GM19328 (cell line): Measurements from ENCODE around the gene PLPP7.
"Not testable (repeated sequence)": the region's sequence is repeated elsewhere in the genome, so short reads cannot be mapped to it uniquely, and the experiment has no call there.

ENCODE experiments used
- ATAC-seq: cut with Tn5 transposase; IDR thresholded peaks from one replicate; pipeline ENCODE4 v1.9.1; 2021; ENCODE audit warnings: mild to moderate bottlenecking, moderate library complexity; ENCODE audit not compliant: unreplicated experiment

Gene PLPP7

DNA sequence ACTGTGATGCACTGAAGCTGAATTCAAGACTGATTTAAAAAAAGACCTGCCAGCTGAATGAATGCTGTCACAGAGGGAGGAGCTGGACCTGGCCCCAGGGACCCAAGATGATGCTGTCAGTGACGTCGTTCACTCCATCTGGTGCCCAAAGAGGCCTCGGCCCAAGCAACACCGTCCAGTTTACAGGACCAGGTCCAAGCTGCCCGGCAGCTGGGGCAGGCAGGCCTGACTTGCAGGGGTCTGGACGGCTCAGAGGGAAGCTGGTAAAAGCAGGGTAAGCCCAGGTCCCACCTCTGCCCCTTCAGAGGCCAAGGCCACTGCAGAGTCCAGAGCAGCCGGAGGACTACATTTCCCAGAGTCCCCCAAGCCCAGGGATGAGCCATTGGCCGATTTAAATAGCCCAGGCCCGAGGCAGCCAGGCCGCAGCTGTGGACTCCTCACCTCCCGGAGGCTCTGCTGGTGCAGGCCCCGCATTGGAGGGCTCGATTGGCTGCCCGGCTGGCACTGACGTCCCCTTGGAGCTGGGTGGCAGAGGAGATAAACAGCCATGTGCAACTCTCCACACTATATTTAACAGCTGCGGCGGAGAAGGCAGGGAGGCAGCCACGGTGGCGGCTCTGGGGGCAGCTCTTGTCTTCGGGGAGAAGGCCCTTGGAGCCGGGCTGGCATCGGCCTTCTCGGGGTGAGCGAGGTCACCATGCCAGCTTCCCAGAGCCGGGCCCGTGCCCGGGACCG lies at the start of gene PLPP7:
Gene PLPP7, plus strand, starts transcription at position 423 of the 735 bp plus-strand sequence. Its CDS starts 275 bp downstream, at position 698.
- ATAC-seq = no peak

- no peak for ATAC-seq
Observed at GRCh38 chr9:131240047-131240921, 49.2 kb upstream of the PLPP7 start.

- ATAC-seq = not testable (repeated sequence)
Observed at GRCh38 chr9:131244331-131244730, 45.2 kb upstream of the PLPP7 start.

GRCh38 chr9:131246618-131247017 lies 42.9 kb upstream of the PLPP7 start:
- no peak for ATAC-seq

- no peak for ATAC-seq
Observed at GRCh38 chr9:131252120-131252519, 37.4 kb upstream of the PLPP7 start.

GRCh38 chr9:131253891-131254491 lies 35.5 kb upstream of the PLPP7 start:
- no peak for ATAC-seq

DNA sequence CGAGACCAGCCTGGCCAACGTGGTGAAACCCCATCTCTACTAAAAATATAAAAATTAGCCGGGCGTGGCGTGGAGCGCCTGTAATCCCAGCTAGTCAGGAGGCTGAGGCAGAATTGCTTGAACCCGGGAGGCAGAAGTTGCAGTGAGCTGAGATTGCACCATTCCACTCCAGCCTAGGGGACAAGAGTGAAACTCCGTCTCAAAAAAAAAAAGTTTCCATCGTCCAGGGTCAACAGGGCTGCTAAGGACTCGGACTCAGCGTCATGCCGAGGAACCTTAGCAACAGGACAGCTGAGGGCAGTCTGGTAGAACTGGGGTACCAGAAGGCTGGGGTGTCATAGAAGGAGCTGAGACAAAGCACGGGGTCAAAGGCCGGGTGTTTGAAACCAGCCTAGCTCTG lies 34.9 kb upstream of the PLPP7 start:
- ATAC-seq = no peak

DNA sequence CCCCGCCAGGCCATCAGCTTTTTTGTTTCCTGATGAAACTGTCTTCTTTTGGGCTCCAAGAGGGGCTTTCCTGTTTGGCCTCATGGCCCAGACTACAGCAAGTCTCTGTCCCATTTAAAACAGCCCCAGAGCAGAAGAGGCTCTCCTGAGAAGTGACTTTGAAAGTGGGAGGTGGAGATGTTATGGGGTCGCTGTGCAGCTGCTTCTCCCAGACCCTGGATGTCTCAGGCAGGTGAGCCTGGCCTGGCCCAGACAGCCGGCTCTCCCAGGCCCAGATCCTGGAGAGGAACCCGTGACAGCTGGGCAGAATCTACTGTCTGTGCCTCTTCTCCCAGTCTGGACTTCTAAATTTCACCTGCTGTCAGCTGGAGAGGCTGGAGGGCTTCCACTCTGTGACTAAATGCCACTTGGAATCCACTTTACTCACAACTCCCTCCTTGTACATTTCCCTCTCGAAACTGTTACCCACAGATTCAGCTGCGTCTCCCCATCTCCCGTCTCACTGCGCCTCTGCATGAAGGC lies 33.8 kb upstream of the PLPP7 start:
- ATAC-seq = no peak

GRCh38 chr9:131257266-131258025 lies 32.1 kb upstream of the PLPP7 start:
- no peak for ATAC-seq

DNA sequence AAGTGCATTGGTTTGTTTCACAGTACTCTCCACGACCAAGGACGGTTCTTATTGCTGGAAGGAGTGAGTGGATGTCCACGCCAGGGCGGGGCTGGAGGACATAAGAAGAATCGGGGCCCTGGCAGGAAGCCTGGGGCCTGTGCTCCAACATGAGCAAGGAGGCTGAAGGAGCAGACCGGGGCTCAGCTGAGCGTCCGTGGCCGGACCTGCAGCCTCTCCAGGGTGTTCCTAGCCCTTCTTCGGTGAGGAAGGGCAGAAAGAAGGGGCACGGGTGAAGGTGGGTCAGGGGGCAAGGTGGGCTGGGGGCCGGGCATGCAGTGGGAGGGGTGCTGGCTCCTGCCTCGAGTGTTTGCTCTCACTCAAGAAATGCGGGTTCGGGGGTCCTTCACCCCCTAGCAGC lies 31.3 kb upstream of the PLPP7 start:
- no peak for ATAC-seq

DNA sequence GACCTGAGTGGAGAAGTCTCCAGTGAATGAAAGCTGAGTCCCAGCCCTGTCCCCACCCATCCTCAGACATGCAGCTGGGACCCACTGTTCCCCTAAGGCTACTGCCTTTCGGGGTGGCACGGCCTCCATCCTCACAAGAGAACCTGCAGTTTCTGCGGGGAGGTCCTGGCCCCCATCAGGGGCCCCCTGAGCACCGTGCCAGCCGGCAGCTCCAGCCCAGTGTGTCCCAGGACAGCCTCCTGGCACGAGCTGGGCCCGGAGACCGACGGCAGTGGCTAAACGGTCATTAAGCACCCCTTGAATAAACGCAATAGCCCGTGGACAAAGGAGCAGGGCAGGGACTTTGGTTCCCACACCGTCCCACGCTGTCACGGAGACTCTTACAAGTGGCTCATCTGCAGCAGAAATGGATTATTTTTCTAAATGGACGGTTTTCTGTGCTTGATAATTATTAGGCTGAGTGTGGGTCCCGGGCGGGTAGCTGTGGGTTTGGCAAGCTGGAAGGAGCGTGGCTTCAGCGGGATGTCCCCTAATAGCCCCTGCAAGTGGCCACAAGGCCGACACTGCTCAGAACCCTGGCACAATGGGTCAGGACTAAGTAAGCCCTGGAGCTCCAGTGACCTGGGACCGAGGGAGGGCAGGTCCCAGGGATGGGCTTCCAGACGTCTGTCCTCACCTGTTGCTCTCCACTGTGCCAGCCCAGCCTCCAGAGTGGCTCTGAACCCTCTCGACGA lies 30.7 kb upstream of the PLPP7 start:
- ATAC-seq = no peak

DNA sequence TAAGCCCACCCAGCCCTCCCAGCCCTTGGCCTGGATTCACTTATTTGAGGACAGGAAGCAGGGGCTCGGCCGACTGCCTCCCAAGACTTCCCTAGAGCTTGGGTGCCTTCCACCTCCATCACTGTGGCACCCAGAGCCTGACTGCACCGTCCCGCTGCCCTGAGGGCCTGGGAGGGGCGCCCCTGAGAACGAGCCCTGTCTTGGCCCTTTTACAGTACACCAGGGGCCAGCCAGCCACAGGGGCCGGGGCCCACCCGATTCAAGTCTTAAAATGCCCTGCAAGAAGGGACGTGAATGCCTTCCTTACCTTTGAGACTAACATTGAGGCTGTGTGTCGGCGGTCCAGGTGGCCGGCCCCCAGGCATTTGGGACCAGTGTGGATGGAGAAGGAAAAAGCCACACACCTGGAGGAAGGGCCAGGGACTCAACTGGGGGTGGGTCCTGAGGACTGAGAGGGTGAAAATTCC lies 30.1 kb upstream of the PLPP7 start:
- ATAC-seq = no peak

DNA sequence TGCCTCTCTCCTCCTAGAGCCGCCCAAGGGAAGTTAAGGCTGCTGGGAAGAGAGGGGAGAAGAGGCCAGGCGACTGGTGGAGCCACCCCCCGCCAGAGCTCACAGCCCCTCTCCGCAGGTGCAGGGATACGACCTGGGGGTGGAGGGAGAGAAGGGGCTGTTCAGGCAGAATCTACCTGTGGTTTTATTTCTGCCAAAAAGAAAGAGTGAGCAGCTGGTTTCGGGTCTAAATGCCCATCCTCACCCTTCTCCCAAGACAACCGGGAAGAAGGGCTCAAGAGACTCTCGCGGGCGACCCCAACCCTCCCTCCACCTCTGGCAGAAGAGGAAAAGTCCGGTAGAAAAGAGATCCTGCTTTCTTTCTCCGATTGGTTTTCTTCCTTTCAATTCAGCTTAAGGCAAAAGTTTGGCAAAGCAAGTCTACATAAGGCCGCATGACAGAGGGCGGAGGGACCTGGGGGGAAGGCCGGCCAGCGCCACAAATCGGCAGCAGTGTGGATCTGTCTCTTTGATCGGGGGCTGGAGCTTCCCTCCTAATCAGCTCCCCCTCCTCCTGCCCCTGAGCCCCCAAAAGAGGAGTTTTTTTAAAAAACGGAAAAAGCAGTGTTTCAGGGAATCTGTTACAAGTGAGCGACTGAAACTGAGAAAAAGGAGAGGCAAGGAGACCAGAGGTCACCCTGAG lies 29.5 kb upstream of the PLPP7 start:
- ATAC-seq = no peak

DNA sequence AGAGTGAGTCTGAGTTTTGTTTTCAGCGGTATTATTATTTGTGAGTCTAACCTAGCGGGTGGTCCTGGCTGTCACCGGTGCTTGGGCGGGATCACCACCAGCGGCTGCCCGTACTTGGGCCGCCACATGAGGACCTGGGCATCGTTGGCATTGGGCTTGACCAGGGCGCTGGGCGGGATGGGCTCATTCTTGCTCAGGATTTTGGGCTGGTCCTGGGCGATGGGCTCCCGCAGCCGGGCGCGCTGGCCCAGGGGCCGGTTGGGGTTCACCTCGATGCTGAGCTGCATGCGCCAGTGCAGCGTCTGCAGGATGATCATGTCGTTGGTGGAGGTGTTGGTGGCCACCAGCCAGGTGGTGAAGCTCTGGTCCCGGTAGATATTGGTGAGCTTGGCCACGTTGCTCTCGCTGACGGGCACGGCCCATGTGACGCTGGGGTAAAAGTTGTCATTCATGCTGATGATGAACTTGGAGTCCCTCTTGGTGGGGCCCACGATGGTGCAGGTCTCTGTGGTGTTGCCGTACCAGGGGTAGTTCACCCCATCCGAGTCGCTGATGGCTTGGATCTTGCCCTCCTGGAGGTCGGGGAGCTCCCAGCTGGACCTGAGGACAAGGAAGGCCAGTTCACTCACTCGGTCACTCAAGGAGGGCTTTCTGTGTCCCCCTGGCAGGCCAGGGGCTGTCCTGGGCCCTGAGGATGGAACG lies 28.6 kb upstream of the PLPP7 start:
- ATAC-seq = no peak

GRCh38 chr9:131262327-131263032 lies 27.0 kb upstream of the PLPP7 start:
- ATAC-seq = peak; percentile 53

GRCh38 chr9:131263033-131263343 lies 26.5 kb upstream of the PLPP7 start:
- not testable (repeated sequence) for ATAC-seq

- ATAC-seq = no peak
Observed at GRCh38 chr9:131263701-131264100, 25.8 kb upstream of the PLPP7 start.

DNA sequence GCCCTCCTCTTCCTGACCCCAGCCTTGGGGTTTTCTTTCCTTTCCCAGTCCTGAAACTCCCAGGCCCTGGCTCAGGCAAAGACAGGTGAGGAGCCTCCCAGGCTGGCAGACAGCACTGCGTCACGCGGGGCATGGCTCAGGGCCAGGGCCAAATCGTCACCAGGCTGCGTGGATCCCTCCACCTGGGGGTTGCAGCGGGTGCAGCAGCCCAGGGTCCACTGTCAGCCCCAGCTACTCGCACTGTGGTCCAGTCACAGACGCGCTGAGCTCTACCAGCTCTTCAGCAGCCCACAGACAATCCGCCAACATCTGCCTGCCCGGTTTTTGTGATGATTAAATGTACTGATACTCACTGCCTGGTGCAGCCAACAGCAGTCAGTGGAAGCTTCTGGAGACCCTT lies 25.3 kb upstream of the PLPP7 start:
- no peak for ATAC-seq
